Hepatocyte (in vitro differentiated cells): ENCODE results near the gene GSAP.
"Not testable (repeated sequence)": the region's sequence is repeated elsewhere in the genome, so short reads cannot be mapped to it uniquely, and the experiment has no call there.

Experiments used
- EZH2 ChIP-seq: fragments of 200-600 bp; sonication (generic); IDR thresholded peaks from 2 replicates; pipeline ENCODE4 v1.6.1; 2016; ENCODE audit warnings: antibody characterized with exemption, mild to moderate bottlenecking, borderline replicate concordance
- TF ChIP-seq, protein P1 (sequence below): fragments of 200-600 bp; sonication (generic); IDR thresholded peaks from 2 replicates; pipeline ENCODE4 v1.5.1; 2016; ENCODE audit warnings: antibody characterized with exemption, mild to moderate bottlenecking; ENCODE audit not compliant: poor library complexity

- TF ChIP-seq, protein P1, sequence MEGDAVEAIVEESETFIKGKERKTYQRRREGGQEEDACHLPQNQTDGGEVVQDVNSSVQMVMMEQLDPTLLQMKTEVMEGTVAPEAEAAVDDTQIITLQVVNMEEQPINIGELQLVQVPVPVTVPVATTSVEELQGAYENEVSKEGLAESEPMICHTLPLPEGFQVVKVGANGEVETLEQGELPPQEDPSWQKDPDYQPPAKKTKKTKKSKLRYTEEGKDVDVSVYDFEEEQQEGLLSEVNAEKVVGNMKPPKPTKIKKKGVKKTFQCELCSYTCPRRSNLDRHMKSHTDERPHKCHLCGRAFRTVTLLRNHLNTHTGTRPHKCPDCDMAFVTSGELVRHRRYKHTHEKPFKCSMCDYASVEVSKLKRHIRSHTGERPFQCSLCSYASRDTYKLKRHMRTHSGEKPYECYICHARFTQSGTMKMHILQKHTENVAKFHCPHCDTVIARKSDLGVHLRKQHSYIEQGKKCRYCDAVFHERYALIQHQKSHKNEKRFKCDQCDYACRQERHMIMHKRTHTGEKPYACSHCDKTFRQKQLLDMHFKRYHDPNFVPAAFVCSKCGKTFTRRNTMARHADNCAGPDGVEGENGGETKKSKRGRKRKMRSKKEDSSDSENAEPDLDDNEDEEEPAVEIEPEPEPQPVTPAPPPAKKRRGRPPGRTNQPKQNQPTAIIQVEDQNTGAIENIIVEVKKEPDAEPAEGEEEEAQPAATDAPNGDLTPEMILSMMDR = not testable (repeated sequence)
- not testable (repeated sequence) for TF ChIP-seq EZH2
Measured at GRCh38 chr7:77345426-77345825, 70.7 kb downstream of the GSAP start.
